Keratinocyte (primary cell): Measurements from ENCODE around the gene PFN1. TPM values are rescaled to one million over a fixed set of nuclear protein-coding genes. Genes with fewer than 3 reads are reported as not detected.

Experiments
- DNase-seq: peaks from one replicate; pipeline ENCODE4 v3.0.0-alpha.2; 2011; ENCODE audit warnings: low read depth, missing footprints, low spot score
- FAIRE-seq: peaks from 2 replicates; lab custom pipeline; 2011; peaks lifted over from hg19 to GRCh38; lab: Jason Lieb, UNC
- H2AFZ ChIP-seq: 2 replicates; pipeline ENCODE4 v1.6.0; 2012; ENCODE audit warnings: low read length, control low read depth, inconsistent platforms; ENCODE audit not compliant: control insufficient read depth
- H3K27ac ChIP-seq: 2 replicates; pipeline ENCODE4 v1.5.1; 2011; ENCODE audit warnings: low read length; ENCODE audit not compliant: control insufficient read depth, insufficient read depth
- H3K27me3 ChIP-seq: 3 replicates; pipeline ENCODE4 v1.6.0; 2011; ENCODE audit warnings: low read length; ENCODE audit not compliant: control insufficient read depth, insufficient read depth; ENCODE audit errors: extremely low read depth
- H3K36me3 ChIP-seq, 2 experiments: 2 replicates in 1 of 2; 3 replicates in 1 of 2; pipeline ENCODE4 v1.5.1; 2011; ENCODE audit warnings: low read length in 2 of 2, mild to moderate bottlenecking in 1 of 2; ENCODE audit not compliant: control insufficient read depth in 2 of 2, insufficient read depth in 2 of 2; ENCODE audit errors: extremely low read depth in 1 of 2
- H3K4me1 ChIP-seq: 3 replicates; pipeline ENCODE4 v1.5.1; 2011; ENCODE audit warnings: low read length; ENCODE audit not compliant: control insufficient read depth, insufficient read depth; ENCODE audit errors: extremely low read depth
- H3K4me2 ChIP-seq: 3 replicates; pipeline ENCODE4 v1.6.0; 2011; ENCODE audit warnings: low read depth, low read length; ENCODE audit not compliant: control insufficient read depth, insufficient read depth; ENCODE audit errors: extremely low read depth
- H3K4me3 ChIP-seq, 3 experiments: fragments of 200-600 bp in 1 of 3; sonication (generic) in 1 of 3; 2 replicates in 2 of 3; 3 replicates in 1 of 3; pipeline ENCODE4 v1.5.1; 2011 to 2016; ENCODE audit warnings: low read length in 3 of 3, mild to moderate bottlenecking in 3 of 3, control low read depth in 2 of 3, inconsistent platforms in 1 of 3, low read depth in 1 of 3, mixed read lengths in 1 of 3, mixed run types in 1 of 3, moderate library complexity in 1 of 3; ENCODE audit not compliant: control insufficient read depth in 2 of 3, insufficient read depth in 2 of 3; ENCODE audit errors: extremely low read depth in 1 of 3
- H3K79me2 ChIP-seq: 2 replicates; pipeline ENCODE4 v1.6.0; 2012; ENCODE audit warnings: low read length; ENCODE audit not compliant: control insufficient read depth, insufficient read depth
- H3K9ac ChIP-seq: 3 replicates; pipeline ENCODE4 v1.6.0; 2011; ENCODE audit warnings: low read length; ENCODE audit not compliant: control insufficient read depth, insufficient read depth; ENCODE audit errors: extremely low read depth
- H3K9me1 ChIP-seq: 3 replicates; pipeline ENCODE4 v1.6.0; 2011; ENCODE audit warnings: low read length; ENCODE audit not compliant: control insufficient read depth, insufficient read depth; ENCODE audit errors: extremely low read depth
- H3K9me3 ChIP-seq: 2 replicates; pipeline ENCODE4 v1.5.1; 2012; ENCODE audit warnings: low read depth, low read length; ENCODE audit not compliant: control insufficient read depth
- H4K20me1 ChIP-seq: 3 replicates; pipeline ENCODE4 v1.6.0; 2011; ENCODE audit warnings: low read length; ENCODE audit not compliant: control insufficient read depth, insufficient read depth; ENCODE audit errors: extremely low read depth
- CTCF ChIP-seq, 3 experiments: IDR thresholded peaks in 1 of 3; conservative IDR thresholded peaks in 1 of 3; optimal IDR thresholded peaks in 1 of 3; 2 replicates in 2 of 3; 3 replicates in 1 of 3; pipeline versions ENCODE3 to v1.5.1; 2011; ENCODE audit warnings: low read length in 3 of 3, mild to moderate bottlenecking in 3 of 3, moderate library complexity in 2 of 3, control low read depth in 1 of 3, inconsistent platforms in 1 of 3; ENCODE audit not compliant: insufficient read depth in 2 of 3; ENCODE audit errors: extremely low read depth in 1 of 3
- EZH2 ChIP-seq: IDR thresholded peaks from one replicate; pipeline ENCODE4 v1.6.1; 2012; ENCODE audit warnings: inconsistent platforms, mild to moderate bottlenecking, low read length, moderate library complexity
- dilution Hi-C: fragments of 300-500 bp; cut with MboI; formaldehyde crosslinking; loops from one replicate; pipeline ENCODE4 v1.7.0; 2020; ENCODE audit warnings: low sequenced_read_pairs; ENCODE audit not compliant: extremely low pct_ligation_motif_present
- polyA plus RNA-seq, 5 experiments: library from polyadenylated mRNA; depleted of rRNA in 3 of 5; stranded (reverse) in 3 of 5; stranded (forward) in 1 of 5; unstranded in 1 of 5; fragments of >200 nt; gene quantifications; 1 replicate in 1 of 5; 2 replicates in 3 of 5; 3 replicates in 1 of 5; pipeline versions ENCODE4 v1.2.1 to v1.2.3, GENCODE V29; 2011 to 2012; ENCODE audit warnings: missing spikeins in 2 of 5, low read depth in 1 of 5, low replicate concordance in 1 of 5

The PFN1 gene
- polyA plus RNA-seq, 1 donor (not counting 4 experiments of a cell fraction or from before 2014, with no cell fraction given): 1,435 TPM

DNA sequence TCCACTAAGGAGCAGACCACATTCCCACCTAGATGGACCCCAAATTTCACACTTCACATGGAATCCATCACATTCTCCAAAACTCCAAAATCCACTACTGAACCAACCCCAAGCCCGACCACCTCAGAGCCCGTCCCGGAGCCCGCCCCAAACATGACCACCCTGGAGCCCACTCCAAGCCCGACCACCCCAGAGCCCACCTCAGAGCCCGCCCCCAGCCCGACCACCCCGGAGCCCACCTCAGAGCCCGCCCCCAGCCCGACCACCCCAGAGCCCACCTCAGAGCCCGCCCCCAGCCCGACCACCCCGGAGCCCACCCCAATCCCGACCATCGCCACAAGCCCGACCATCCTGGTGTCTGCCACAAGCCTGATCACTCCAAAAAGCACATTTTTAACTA, 14.7 kb downstream of the PFN1 start:
- no peaks in the 10 kb centered on the region for H3K27me3 ChIP-seq
- H3K36me3 ChIP-seq: peaks cover 10 to 19% of the 10 kb centered on the region in 2 experiments
- dilution Hi-C loops: no loop called here
- DNase-seq: no peak
- no peaks in the 10 kb centered on the region for H4K20me1 ChIP-seq
- no peak overlapping the region for H2AFZ ChIP-seq
- H3K27ac ChIP-seq: no peak overlapping the region
- no peak overlapping the region for H3K9ac ChIP-seq
- peaks cover 10% of the 10 kb centered on the region for H3K79me2 ChIP-seq
- H3K9me3 ChIP-seq: no peaks in the 10 kb centered on the region
- no peak overlapping the region for H3K4me2 ChIP-seq
- no peak overlapping the region for H3K4me3 ChIP-seq
- no peak for FAIRE-seq
- TF ChIP-seq CTCF (optimal IDR thresholded peaks at IDR 0.05 in 1 of 3, IDR thresholded peaks at IDR 0.05 in 1 of 3, conservative IDR thresholded peaks at IDR 0.05 in 1 of 3; ENCODE audit: extremely low read depth in 1 of 3, insufficient read depth in 2 of 3, low read length in 3 of 3) (no peak), EZH2 (no peak)
- no peaks in the 10 kb centered on the region for H3K9me1 ChIP-seq
- peaks cover 8% of the 10 kb centered on the region for H3K4me1 ChIP-seq

GRCh38 chr17:4932756-4933155, 15.6 kb downstream of the PFN1 start:
- Histone ChIP-seq H3K4me2 (no peak overlapping the region), H2AFZ (no peak overlapping the region), H3K9me1 (no peaks in the 10 kb centered on the region), H4K20me1 (no peaks in the 10 kb centered on the region), H3K9me3 (no peaks in the 10 kb centered on the region), H3K79me2 (peaks cover 1% of the 10 kb centered on the region), H3K4me1 (peaks cover 7% of the 10 kb centered on the region), H3K9ac (no peak overlapping the region), H3K4me3 (no peak overlapping the region), H3K27me3 (no peaks in the 10 kb centered on the region), H3K36me3 (peaks cover 4 to 13% of the 10 kb centered on the region in 2 experiments), H3K27ac (no peak overlapping the region)
- no peak for TF ChIP-seq EZH2
- TF ChIP-seq CTCF (optimal IDR thresholded peaks at IDR 0.05 in 1 of 3, IDR thresholded peaks at IDR 0.05 in 1 of 3, conservative IDR thresholded peaks at IDR 0.05 in 1 of 3; ENCODE audit: extremely low read depth in 1 of 3, insufficient read depth in 2 of 3, low read length in 3 of 3): no peak
- dilution Hi-C loops: no loop called here
- FAIRE-seq: no peak
- no peak for DNase-seq
